T follicular helper cell (primary cell): ENCODE data around the gene NR2E3.

Experiments
- DNase-seq: peaks from one replicate; pipeline ENCODE4 v3.0.0-alpha.2; 2020; ENCODE audit warnings: low read depth

Gene NR2E3

DNA sequence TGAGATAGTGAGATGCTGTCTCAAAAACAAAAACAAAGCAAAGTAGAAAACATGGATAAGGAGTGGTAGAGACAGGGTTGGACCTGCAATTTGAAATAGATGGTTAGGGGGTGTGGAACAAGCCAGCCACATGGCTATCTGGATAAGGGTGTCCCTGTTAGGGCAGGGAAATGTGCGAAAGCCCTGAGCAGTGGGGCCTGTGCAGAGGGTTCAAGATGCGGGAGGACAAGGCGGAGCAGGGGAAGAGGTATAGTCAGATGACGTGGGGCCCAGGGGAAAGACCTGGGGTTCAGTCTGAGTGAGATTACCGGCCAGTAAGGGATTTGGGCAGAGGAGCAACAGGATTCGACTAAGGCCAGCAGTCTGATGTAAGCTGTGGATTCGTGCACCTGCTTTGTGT lies 18.4 kb upstream of the NR2E3 start:
- DNase-seq, result no peak

DNA sequence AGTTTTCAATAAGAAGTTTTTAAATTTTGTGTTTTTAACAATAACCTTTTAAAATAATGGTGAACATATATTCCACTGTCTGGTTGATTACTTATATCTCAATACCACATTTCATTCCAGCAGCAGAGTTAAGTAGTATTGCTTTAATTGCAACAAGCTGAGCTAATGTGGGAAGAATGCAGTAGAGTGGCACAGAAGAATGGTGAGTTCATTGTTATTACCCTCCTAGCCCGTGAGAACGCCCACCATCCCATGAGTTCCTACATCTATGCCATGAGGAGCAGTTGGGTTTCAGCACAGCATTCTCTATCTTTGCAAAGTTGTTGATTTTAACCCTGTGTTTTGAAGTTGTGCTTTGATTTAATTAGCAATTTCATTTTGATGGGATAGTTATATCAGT lies 17.8 kb upstream of the NR2E3 start:
- no peak for DNase-seq

DNA sequence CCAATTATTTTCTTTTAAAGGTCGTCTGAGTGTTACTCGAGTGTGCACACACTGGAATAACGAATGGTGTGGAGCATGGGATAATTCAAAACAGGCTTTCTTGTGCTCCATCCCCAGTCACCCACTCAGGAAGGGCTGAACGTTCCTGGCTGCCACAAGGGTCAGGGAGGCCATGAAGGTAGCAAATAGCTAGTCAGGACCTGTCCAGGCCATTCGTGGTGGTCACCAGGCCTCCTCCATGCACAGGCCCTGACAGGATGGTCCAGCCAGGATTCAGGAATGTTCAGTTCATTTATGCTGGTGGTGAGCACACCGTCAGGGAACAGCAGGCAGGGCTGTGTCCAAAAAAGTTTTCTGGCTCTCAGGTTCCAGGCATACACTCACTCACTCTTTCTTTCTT lies 11.7 kb upstream of the NR2E3 start:
- no peak for DNase-seq

DNA sequence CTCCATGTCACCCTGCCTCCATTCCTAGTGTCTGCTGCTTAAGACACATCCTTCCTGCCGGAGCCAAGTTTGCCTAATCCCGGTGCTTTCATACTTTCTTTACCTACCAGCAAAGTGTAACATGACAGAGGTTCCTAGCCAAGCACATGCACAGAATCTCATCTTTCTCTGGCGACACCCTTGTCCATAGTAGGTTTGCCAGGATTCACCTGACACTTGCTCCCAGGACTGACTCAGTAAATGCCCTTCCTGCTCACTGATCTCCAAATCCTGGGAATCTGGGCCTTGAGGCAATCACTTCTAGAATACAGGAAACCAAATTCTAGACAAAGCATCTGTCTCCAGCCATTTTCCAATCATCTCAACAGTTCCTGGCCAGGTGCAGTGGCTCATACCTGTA lies 10.2 kb upstream of the NR2E3 start:
- DNase-seq, result no peak

GRCh38 chr15:71800835-71801745 lies 9.3 kb upstream of the NR2E3 start:
- no peak for DNase-seq

DNA sequence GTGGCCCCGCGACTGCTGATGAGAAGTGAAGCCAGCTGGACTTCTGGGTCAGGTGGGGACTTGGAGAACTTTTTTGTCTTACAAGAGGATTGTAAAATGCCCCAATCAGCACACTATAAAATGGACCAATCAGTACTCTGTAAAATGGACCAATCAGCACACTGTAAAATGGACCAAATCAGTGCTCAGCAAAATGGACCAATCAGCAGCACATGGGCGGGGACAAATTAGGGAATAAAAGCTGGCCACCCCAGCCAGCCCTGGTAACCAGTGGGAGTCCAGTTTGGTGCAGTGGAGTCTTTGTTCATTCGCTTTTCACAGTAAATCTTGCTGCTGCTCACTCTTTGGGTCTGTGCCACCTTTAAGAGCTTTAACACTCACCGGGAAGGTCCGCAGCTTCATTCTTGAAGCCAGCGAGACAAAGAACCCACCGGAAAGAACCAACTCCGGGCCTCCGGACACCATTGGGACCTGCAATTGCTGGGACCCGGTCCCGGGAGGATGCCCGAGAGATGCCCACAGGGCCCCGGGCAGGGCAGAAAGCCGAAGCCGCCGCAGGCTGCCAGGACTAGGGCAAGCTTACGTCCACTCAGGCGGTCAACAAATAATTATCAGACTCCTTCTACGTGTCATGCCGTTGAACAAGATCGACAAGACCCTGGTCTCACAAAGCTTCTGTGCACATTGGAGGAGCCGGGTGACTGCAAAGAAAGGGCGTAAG lies 8.3 kb upstream of the NR2E3 start:
- no peak for DNase-seq

GRCh38 chr15:71802770-71803169 lies 7.6 kb upstream of the NR2E3 start:
- DNase-seq, result no peak

- no peak for DNase-seq
Observed at GRCh38 chr15:71804226-71804625, 6.1 kb upstream of the NR2E3 start.

- no peak for DNase-seq
Observed at GRCh38 chr15:71804695-71805470, 5.5 kb upstream of the NR2E3 start.

GRCh38 chr15:71806452-71806931 lies 3.9 kb upstream of the NR2E3 start:
- DNase-seq, result no peak

DNA sequence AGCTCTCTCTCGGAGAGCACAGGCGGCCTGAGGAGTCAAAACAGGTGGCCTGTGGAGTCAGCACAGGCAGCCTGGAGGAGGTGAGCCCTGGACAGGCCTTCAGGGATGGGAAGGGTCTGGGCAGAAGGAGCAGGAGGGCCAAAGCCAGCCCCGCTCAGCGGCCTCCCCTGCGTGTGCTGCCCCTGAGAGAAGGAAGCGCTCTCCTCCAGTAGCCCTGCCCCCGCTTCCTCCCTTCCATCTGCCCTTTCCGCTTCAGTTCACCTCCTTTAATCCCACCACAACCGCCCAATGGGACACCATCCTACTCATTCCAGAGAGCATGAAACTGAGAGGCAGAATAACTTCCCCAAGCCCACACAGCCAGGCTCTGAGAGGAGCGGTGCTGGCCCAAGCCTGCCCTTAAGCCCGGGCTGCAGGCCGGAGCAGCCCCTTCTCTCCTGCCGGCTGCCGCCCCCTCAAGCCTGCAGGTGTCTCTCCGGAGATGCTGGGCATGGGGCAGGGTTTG lies 3.2 kb upstream of the NR2E3 start:
- DNase-seq, result no peak

GRCh38 chr15:71807691-71808091 lies 2.7 kb upstream of the NR2E3 start:
- DNase-seq, result no peak

DNA sequence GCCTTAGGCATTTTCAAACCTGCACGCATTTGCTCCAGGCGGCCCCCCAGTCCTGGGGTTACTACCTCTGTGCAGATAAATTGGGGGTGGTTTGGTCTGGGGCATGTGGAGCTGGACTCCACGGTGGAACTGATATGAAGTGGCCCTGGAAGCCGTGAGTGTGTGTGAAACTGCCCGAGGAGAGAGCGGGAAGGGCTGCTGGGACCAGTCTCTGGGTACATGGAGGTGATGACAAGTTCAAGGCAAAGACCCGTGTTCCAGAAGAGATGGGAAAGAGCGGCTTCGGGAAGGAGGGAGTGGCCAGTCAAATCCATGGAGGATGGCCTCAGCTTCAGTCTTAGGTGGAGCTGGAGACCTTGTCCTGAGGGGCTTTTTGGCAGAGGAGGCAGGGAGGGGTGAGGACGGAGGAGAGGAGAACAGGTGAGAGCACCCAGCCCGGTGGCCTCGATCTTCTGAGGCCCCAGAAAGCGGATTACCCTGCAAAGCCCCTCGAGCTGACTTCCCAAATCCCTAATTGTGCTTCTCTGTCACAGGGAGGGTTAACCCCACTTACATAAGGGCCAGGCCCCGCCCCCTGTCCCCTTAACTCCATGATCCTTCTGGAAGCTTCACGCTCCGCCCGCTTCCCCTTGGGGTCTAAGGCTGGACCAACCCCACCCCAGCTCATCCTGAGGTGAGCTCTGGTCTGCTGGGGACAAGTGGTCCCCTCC lies 1.9 kb upstream of the NR2E3 start:
- DNase-seq, result no peak

DNA sequence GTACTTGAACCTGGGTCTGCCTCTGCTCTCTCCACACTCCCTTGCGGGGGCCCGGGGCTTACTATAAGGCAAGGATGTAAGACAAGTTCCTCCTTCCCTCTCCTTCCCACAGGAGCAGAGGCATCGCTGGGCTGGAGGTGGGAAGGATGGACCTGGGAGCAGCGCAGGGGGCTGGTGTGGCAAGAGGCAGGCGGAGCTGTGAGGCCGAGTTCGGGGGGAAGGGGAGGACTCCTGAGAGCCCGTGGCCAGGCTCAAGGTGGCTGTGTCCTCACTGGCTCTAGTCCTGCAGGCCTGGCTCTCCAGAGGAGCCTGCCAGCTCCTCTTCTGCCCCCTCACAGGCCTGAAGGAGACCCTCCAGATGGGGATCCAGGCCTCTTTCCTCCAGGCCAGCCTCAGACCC lies 1.0 kb upstream of the NR2E3 start:
- no peak for DNase-seq

DNA sequence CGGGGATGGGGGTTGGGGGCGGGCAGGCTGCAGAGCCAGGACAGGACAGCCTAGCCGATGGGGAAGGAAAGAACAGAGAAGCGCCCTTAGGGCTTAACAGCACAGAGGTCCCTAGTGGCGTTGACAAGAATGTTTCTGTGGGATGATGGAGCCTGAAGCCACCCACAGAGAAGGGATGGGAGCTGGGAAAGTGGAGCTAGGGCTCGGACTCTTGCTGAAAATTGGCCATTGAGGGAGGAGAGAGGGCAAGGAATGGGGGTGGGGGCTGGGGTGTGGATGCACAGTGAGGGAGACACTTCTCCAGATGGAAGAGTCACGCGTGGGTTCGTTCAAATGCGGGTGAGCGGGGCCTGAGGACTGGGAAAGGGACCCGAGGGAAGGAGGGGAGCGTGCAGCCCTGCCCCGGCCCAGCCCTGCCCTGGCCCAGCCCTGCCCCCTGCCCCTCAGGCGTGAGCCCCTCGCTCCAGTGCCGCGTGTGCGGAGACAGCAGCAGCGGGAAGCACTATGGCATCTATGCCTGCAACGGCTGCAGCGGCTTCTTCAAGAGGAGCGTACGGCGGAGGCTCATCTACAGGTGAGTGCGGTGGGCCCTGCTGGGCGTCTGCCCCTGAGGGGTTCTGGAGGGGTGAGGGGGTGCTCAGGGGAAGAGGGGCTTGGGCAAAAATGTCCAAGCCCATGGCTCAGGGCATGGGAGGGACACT lies 832 bp downstream of the NR2E3 start:
- no peak for DNase-seq

GRCh38 chr15:71811752-71812735 lies 1.7 kb downstream of the NR2E3 start:
- no peak for DNase-seq

- DNase-seq, result no peak
Observed at GRCh38 chr15:71812966-71813722, 2.8 kb downstream of the NR2E3 start.

GRCh38 chr15:71813723-71814470 lies 3.5 kb downstream of the NR2E3 start:
- DNase-seq, result no peak
